ENCODE data around the gene NRBF2. TPM values are rescaled to one million over a fixed set of nuclear protein-coding genes. Genes with fewer than 3 reads are reported as not detected.

The NRBF2 gene
- total RNA-seq, 6 donors from 2014 or later, result 8.8 to 23.5 (median 16.9) TPM

- Histone ChIP-seq H3K4me1 (peaks cover 0 to 5% (median 3%) of the 10 kb centered on the region in 4 donors), H3K27ac (peak overlapping the region in 1 of 4 donors; percentile 28), H3K36me3 (peaks cover 2 to 48% (median 6%) of the 10 kb centered on the region in 4 donors), H3K4me3 (no peak overlapping the region), H3K9me3 (no peaks in the 10 kb centered on the region), H3K27me3 (no peaks in the 10 kb centered on the region)
- DNase-seq, result no peak
- TF ChIP-seq EP300 (IDR thresholded peaks at IDR 0.05) (no peak), POLR2AphosphoS5 (IDR thresholded peaks at IDR 0.05) (no peak)
- whole genome bisulfite sequencing, 2 donors, result 80 to 87% methylated on average over 2 of the region's 2 CpGs
- no peak for ATAC-seq (ENCODE audit: low FRiP score in 2 of 2)
These were observed 36.5 kb downstream of the NRBF2 start for GRCh38 chr10:63169624-63170023.

- H3K9me3 ChIP-seq, result no peaks in the 10 kb centered on the region
- 69 to 80% methylated on average over 1 of the region's 1 CpG for WGBS, 2 donors
- no peak overlapping the region for H3K27ac ChIP-seq
- peaks cover 0 to 5% (median 3%) of the 10 kb centered on the region in 4 donors for H3K4me1 ChIP-seq
- TF ChIP-seq POLR2AphosphoS5 (IDR thresholded peaks at IDR 0.05) (no peak), CTCF (IDR thresholded peaks at IDR 0.05) (no peak), POLR2A (IDR thresholded peaks at IDR 0.05) (no peak), EP300 (IDR thresholded peaks at IDR 0.05) (no peak)
- H3K36me3 ChIP-seq, result peaks cover 6 to 57% (median 13%) of the 10 kb centered on the region in 4 donors
- DNase-seq (no peak), ATAC-seq (ENCODE audit: low FRiP score in 2 of 2) (no peak)
- no peak overlapping the region for H3K4me3 ChIP-seq
- H3K27me3 ChIP-seq, result no peaks in the 10 kb centered on the region
These were observed 38.2 kb downstream of the NRBF2 start for GRCh38 chr10:63171255-63171855.

GRCh38 chr10:63171926-63172325 is 38.8 kb downstream of the NRBF2 start:
- no peak for DNase-seq
- Histone ChIP-seq H3K9me3 (no peaks in the 10 kb centered on the region), H3K27ac (no peak overlapping the region), H3K4me3 (no peak overlapping the region), H3K36me3 (peaks cover 6 to 63% (median 13%) of the 10 kb centered on the region in 4 donors), H3K27me3 (no peaks in the 10 kb centered on the region), H3K4me1 (peaks cover 0 to 5% (median 3%) of the 10 kb centered on the region in 4 donors)
- ATAC-seq (ENCODE audit: low FRiP score in 2 of 2), result no peak
- WGBS, 2 donors, result 94 to 97% methylated on average over 1 of the region's 1 CpG
- TF ChIP-seq POLR2AphosphoS5 (IDR thresholded peaks at IDR 0.05) (no peak), EP300 (IDR thresholded peaks at IDR 0.05) (no peak), POLR2A (IDR thresholded peaks at IDR 0.05) (no peak), CTCF (IDR thresholded peaks at IDR 0.05) (no peak)

GRCh38 chr10:63173468-63174232 is 40.5 kb downstream of the NRBF2 start:
- TF ChIP-seq POLR2AphosphoS5 (IDR thresholded peaks at IDR 0.05) (no peak), EP300 (IDR thresholded peaks at IDR 0.05) (no peak), POLR2A (IDR thresholded peaks at IDR 0.05) (no peak), CTCF (IDR thresholded peaks at IDR 0.05) (no peak)
- Histone ChIP-seq H3K4me3 (no peak overlapping the region), H3K27me3 (no peaks in the 10 kb centered on the region), H3K9me3 (no peaks in the 10 kb centered on the region), H3K27ac (no peak overlapping the region), H3K36me3 (peaks cover 13 to 66% (median 22%) of the 10 kb centered on the region in 4 donors), H3K4me1 (peaks cover 0 to 5% (median 3%) of the 10 kb centered on the region in 4 donors)
- 91 to 93% methylated on average over 1 of the region's 1 CpG for WGBS, 2 donors
- ATAC-seq (ENCODE audit: low FRiP score in 2 of 2), result peak in 1 of 2 donors; percentile 70
- DNase-seq, result no peak

GRCh38 chr10:63175534-63175933 is 42.4 kb downstream of the NRBF2 start:
- H3K9me3 ChIP-seq, result no peaks in the 10 kb centered on the region
- WGBS, 2 donors, result 84 to 90% methylated on average over 1 of the region's 1 CpG
- peaks cover 13 to 70% (median 27%) of the 10 kb centered on the region in 4 donors for H3K36me3 ChIP-seq
- TF ChIP-seq EP300 (IDR thresholded peaks at IDR 0.05) (no peak), POLR2A (IDR thresholded peaks at IDR 0.05) (no peak), POLR2AphosphoS5 (IDR thresholded peaks at IDR 0.05) (no peak), CTCF (IDR thresholded peaks at IDR 0.05) (no peak)
- H3K27ac ChIP-seq, result no peak overlapping the region
- ATAC-seq (ENCODE audit: low FRiP score in 2 of 2) (no peak), DNase-seq (no peak)
- H3K4me3 ChIP-seq, result no peak overlapping the region
- H3K27me3 ChIP-seq, result no peaks in the 10 kb centered on the region
- peaks cover 0 to 3% (median 2%) of the 10 kb centered on the region in 4 donors for H3K4me1 ChIP-seq

All from upper lobe of left lung (tissue), 6 donors.